Measurements from ENCODE around the gene SUCO. TPM values are rescaled to one million over a fixed set of nuclear protein-coding genes. Genes with fewer than 3 reads are reported as not detected.
"Not testable (repeated sequence)": the region's sequence is repeated elsewhere in the genome, so short reads cannot be mapped to it uniquely, and the experiment has no call there.

SUCO gene
- total and polyA plus RNA-seq, 2 of the 13 experiments (the other 11 are each of a cell fraction or from before 2014, with no cell fraction given), result 12.6 to 25.5 TPM

DNA sequence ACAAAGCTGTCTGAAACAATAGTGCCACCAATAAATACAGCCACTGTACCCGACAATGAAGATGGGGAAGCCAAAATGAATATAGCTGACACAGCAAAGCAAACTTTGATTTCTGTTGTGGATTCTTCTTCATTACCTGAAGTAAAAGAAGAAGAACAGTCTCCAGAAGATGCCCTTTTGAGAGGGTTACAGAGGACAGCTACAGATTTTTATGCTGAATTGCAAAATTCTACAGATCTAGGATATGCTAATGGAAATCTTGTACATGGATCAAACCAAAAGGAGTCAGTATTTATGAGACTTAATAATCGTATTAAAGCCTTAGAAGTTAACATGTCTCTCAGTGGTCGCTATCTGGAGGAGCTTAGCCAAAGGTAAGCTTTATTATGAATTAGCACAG lies 56.6 kb downstream of the SUCO start:
- DNase-seq (ENCODE audit: low spot score), result no peak
- H2AFZ ChIP-seq (ENCODE audit: low read length), result no peak overlapping the region
- no peaks in the 10 kb centered on the region for H3K27me3 ChIP-seq (ENCODE audit: control insufficient read depth in 1 of 2, insufficient read depth in 2 of 2, low read length in 2 of 2)
- H3K4me2 ChIP-seq (ENCODE audit: low read depth, low read length), result no peak overlapping the region
- 95% methylated on average over 3 of the region's 3 CpGs for WGBS (ENCODE audit: low lambda C conversion rate)
- in situ Hi-C loops (cut with HindIII; ENCODE audit: extremely low pct_ligation_motif_present, low pct_unique_long_range_greater_than_20kb) (no loop called here), intact Hi-C loops (cut with micrococcal nuclease; ENCODE audit: unreplicated experiment) (no loop called here)
- H3K36me3 ChIP-seq (replicated peaks in 1 of 2; ENCODE audit: control insufficient read depth in 1 of 2, insufficient read depth in 2 of 2, low read length in 2 of 2), result peaks cover 2 to 35% of the 10 kb centered on the region in 2 experiments; a peak in 3 of 5 replicates
- no peaks in the 10 kb centered on the region for H3K79me2 ChIP-seq (ENCODE audit: insufficient read depth, low read length)
- H3K4me1 ChIP-seq (ENCODE audit: insufficient read depth, low read length), result no peaks in the 10 kb centered on the region
- no peak for ATAC-seq
- no peak for FAIRE-seq
- H3K9me3 ChIP-seq (ENCODE audit: low read length), result no peaks in the 10 kb centered on the region
- TF ChIP-seq MAFF (IDR thresholded peaks at IDR 0.05; ENCODE audit: low read depth, low read length) (peak; percentile 87), MAFK (conservative IDR thresholded peaks at IDR 0.05 in 1 of 2, IDR thresholded peaks at IDR 0.05 in 1 of 2; ENCODE audit: low read length in 2 of 2) (peak; percentile 88 to 89), MAZ (IDR thresholded peaks at IDR 0.05; ENCODE audit: borderline replicate concordance, low read depth, low read length) (no peak), MAZ (CRISPR knock-in tag; IDR thresholded peaks at IDR 0.05; ENCODE audit: low read depth) (no peak)
- BruUV-seq (replicated peaks), result TSS peak; percentile 27
- ChIA-PET CTCF (ENCODE audit: low intra/inter-chr PET ratio, low total read pairs) (no interaction called here), POLR2A (no interaction called here)
- H3K4me3 ChIP-seq (replicated peaks in 1 of 3; ENCODE audit: insufficient read depth in 1 of 3, low read depth in 2 of 3, low read length in 3 of 3), result no peak overlapping the region
- H3K27ac ChIP-seq (ENCODE audit: extremely low read length, insufficient read depth, low read length), result no peak overlapping the region
- H4K20me1 ChIP-seq (ENCODE audit: insufficient read depth, low read length), result no peaks in the 10 kb centered on the region
- H3K9ac ChIP-seq (ENCODE audit: insufficient read depth, low read depth, low read length), result no peak overlapping the region

DNA sequence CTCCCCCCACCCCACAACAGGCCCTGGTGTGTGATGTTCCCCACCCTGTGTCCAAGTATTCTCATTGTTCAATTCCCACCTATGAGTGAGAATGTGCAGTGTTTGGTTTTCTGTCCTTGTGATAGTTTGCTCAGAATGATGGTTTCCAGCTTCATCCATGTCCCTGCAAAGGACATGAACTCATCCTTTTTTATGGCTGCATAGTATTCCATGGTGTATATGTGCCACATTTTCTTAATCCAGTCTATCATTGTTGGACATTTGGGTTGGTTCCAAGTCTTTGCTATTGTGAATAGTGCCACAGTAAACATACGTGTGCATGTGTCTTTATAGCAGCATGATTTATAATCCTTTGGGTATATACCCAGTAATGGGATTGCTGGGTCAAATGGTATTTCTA lies 58.5 kb downstream of the SUCO start:
- WGBS (ENCODE audit: low lambda C conversion rate), result 100% methylated on average over 1 of the region's 1 CpG
- H3K4me1 ChIP-seq (ENCODE audit: insufficient read depth, low read length); BruUV-seq (replicated peaks); H3K4me3 ChIP-seq (replicated peaks in 1 of 3; ENCODE audit: insufficient read depth in 1 of 3, low read depth in 2 of 3, low read length in 3 of 3); H3K9me3 ChIP-seq (ENCODE audit: low read length); H3K9ac ChIP-seq (ENCODE audit: insufficient read depth, low read depth, low read length); in situ Hi-C loops (cut with HindIII; ENCODE audit: extremely low pct_ligation_motif_present, low pct_unique_long_range_greater_than_20kb); H3K79me2 ChIP-seq (ENCODE audit: insufficient read depth, low read length); H3K27ac ChIP-seq (ENCODE audit: extremely low read length, insufficient read depth, low read length); DNase-seq (ENCODE audit: low spot score); H3K4me2 ChIP-seq (ENCODE audit: low read depth, low read length); FAIRE-seq; CTCF ChIA-PET (ENCODE audit: low intra/inter-chr PET ratio, low total read pairs); H2AFZ ChIP-seq (ENCODE audit: low read length); H3K27me3 ChIP-seq (ENCODE audit: control insufficient read depth in 1 of 2, insufficient read depth in 2 of 2, low read length in 2 of 2); POLR2A ChIA-PET; ATAC-seq; H4K20me1 ChIP-seq (ENCODE audit: insufficient read depth, low read length); intact Hi-C loops (cut with micrococcal nuclease; ENCODE audit: unreplicated experiment): not testable (repeated sequence)
- H3K36me3 ChIP-seq (replicated peaks in 1 of 2; ENCODE audit: control insufficient read depth in 1 of 2, insufficient read depth in 2 of 2, low read length in 2 of 2), result peaks cover 2 to 30% of the 10 kb centered on the region in 2 experiments; a peak in 3 of 5 replicates

DNA sequence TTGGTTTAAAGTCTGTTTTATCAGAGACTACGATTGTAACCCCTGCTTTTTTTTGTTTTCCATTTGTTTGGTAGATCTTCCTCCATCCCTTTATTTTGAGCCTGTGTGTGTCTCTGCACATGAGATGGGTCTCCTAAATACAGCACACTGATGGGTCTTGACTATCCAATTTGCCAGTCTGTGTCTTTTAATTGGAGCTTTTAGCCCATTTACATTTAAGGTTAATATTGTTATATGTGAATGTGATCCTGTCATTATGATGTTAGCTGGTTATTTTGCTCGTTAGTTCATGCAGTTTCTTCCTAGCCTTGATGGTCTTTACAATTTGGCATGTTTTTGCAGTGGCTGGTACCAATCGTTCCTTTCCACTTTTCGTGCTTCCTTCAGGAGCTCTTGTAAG lies 62.1 kb downstream of the SUCO start:
- H3K27me3 ChIP-seq (ENCODE audit: control insufficient read depth in 1 of 2, insufficient read depth in 2 of 2, low read length in 2 of 2); CTCF ChIA-PET (ENCODE audit: low intra/inter-chr PET ratio, low total read pairs); H3K79me2 ChIP-seq (ENCODE audit: insufficient read depth, low read length); H3K27ac ChIP-seq (ENCODE audit: extremely low read length, insufficient read depth, low read length); H3K9ac ChIP-seq (ENCODE audit: insufficient read depth, low read depth, low read length); H3K4me2 ChIP-seq (ENCODE audit: low read depth, low read length); in situ Hi-C loops (cut with HindIII; ENCODE audit: extremely low pct_ligation_motif_present, low pct_unique_long_range_greater_than_20kb); POLR2A ChIA-PET; FAIRE-seq; intact Hi-C loops (cut with micrococcal nuclease; ENCODE audit: unreplicated experiment); BruUV-seq (replicated peaks); DNase-seq (ENCODE audit: low spot score); H3K4me3 ChIP-seq (replicated peaks in 1 of 3; ENCODE audit: insufficient read depth in 1 of 3, low read depth in 2 of 3, low read length in 3 of 3); H2AFZ ChIP-seq (ENCODE audit: low read length); H3K4me1 ChIP-seq (ENCODE audit: insufficient read depth, low read length); H3K9me3 ChIP-seq (ENCODE audit: low read length); H4K20me1 ChIP-seq (ENCODE audit: insufficient read depth, low read length); ATAC-seq: not testable (repeated sequence)
- peaks cover 2 to 11% of the 10 kb centered on the region in 2 experiments; a peak in 3 of 5 replicates for H3K36me3 ChIP-seq (replicated peaks in 1 of 2; ENCODE audit: control insufficient read depth in 1 of 2, insufficient read depth in 2 of 2, low read length in 2 of 2)
- 95% methylated on average over 4 of the region's 4 CpGs for WGBS (ENCODE audit: low lambda C conversion rate)

DNA sequence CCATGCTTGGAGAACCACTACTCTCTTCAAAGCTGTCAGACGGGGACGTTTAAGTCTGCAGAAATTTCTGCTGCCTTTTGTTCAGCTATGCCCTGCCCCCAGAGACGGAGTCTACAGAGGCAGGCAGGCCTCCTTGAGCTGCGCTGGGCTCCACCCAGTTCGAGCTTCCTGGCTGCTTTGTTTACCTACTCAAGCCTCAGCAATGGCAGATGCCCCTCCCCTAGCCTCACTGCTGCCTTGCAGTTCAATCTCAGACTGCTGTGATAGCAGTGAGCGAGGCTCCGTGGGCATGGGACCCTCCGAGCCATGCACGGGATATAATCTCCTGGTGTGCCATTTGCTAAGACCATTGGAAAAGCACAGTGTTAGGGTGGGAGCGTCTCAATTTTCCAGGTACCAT lies 63.8 kb downstream of the SUCO start:
- CTCF ChIA-PET (ENCODE audit: low intra/inter-chr PET ratio, low total read pairs); ATAC-seq; FAIRE-seq; BruUV-seq (replicated peaks); H3K27ac ChIP-seq (ENCODE audit: extremely low read length, insufficient read depth, low read length); in situ Hi-C loops (cut with HindIII; ENCODE audit: extremely low pct_ligation_motif_present, low pct_unique_long_range_greater_than_20kb); H3K27me3 ChIP-seq (ENCODE audit: control insufficient read depth in 1 of 2, insufficient read depth in 2 of 2, low read length in 2 of 2); H3K79me2 ChIP-seq (ENCODE audit: insufficient read depth, low read length); H3K4me3 ChIP-seq (replicated peaks in 1 of 3; ENCODE audit: insufficient read depth in 1 of 3, low read depth in 2 of 3, low read length in 3 of 3); intact Hi-C loops (cut with micrococcal nuclease; ENCODE audit: unreplicated experiment); H4K20me1 ChIP-seq (ENCODE audit: insufficient read depth, low read length); H3K4me1 ChIP-seq (ENCODE audit: insufficient read depth, low read length); H3K4me2 ChIP-seq (ENCODE audit: low read depth, low read length); H3K36me3 ChIP-seq (replicated peaks in 1 of 2; ENCODE audit: control insufficient read depth in 1 of 2, insufficient read depth in 2 of 2, low read length in 2 of 2); H3K9me3 ChIP-seq (ENCODE audit: low read length); H3K9ac ChIP-seq (ENCODE audit: insufficient read depth, low read depth, low read length); H2AFZ ChIP-seq (ENCODE audit: low read length); DNase-seq (ENCODE audit: low spot score); POLR2A ChIA-PET: not testable (repeated sequence)
- 100% methylated on average over 2 of the region's 10 CpGs for WGBS (ENCODE audit: low lambda C conversion rate)

Data from HepG2 (cell line).